GM13977 (cell line): ENCODE data around the gene BCL11A.

Experiments used
- DNase-seq: peaks from one replicate; pipeline ENCODE4 v3.0.0; 2012; ENCODE audit warnings: low spot score
- CTCF ChIP-seq: IDR thresholded peaks from 2 replicates; pipeline ENCODE4 v1.5.1; 2012; ENCODE audit warnings: mild to moderate bottlenecking, control low read depth; ENCODE audit not compliant: insufficient read depth; ENCODE audit errors: extremely low read depth, missing control alignments
- in situ Hi-C: fragments of 300-500 bp; cut with MboI; formaldehyde crosslinking; loops from one replicate; pipeline ENCODE4 v1.12.0; 2022; ENCODE audit warnings: low sequenced_read_pairs, low pct_unique_long_range_greater_than_20kb, mixed read lengths, inconsistent platforms; ENCODE audit not compliant: unreplicated experiment

Gene BCL11A

GRCh38 chr2:60413814-60414168 lies 139.7 kb downstream of the BCL11A start:
- DNase-seq, result peak; percentile 31
- no peak for TF ChIP-seq CTCF
- in situ Hi-C loops, result no loop called here

GRCh38 chr2:60413069-60413813 lies 140.2 kb downstream of the BCL11A start:
- no peak for DNase-seq
- no peak for TF ChIP-seq CTCF
- in situ Hi-C loops, result no loop called here

GRCh38 chr2:60412620-60413019 lies 140.8 kb downstream of the BCL11A start:
- in situ Hi-C loops, result no loop called here
- no peak for TF ChIP-seq CTCF
- DNase-seq, result no peak

- TF ChIP-seq CTCF, result no peak
- in situ Hi-C loops, result no loop called here
- DNase-seq, result no peak
Measured at GRCh38 chr2:60412027-60412426, 141.4 kb downstream of the BCL11A start.

- TF ChIP-seq CTCF, result no peak
- no peak for DNase-seq
- in situ Hi-C loops, result no loop called here
Measured at GRCh38 chr2:60411295-60411694, 142.2 kb downstream of the BCL11A start.

GRCh38 chr2:60410456-60411146 lies 142.9 kb downstream of the BCL11A start:
- DNase-seq, result no peak
- TF ChIP-seq CTCF, result no peak
- in situ Hi-C loops, result no loop called here
